K562 (cell line): ENCODE results near the gene IFI30. TPM values are rescaled to one million over a fixed set of nuclear protein-coding genes. Genes with fewer than 3 reads are reported as not detected.

Experiments
- ATAC-seq: fragments of 200-7000 bp; cut with Tn5 transposase; 3 replicates; pipeline ENCODE4 v1.9.1; 2020; ENCODE audit warnings: moderate library complexity
- BruUV-seq: library from RNA; stranded (reverse); fragments of 400-500 nt; replicated peaks from 2 replicates; lab custom pipeline; 2021; lab: Mats Ljungman, UMichigan
- CTCF ChIA-PET: fragments of 300-600 bp; formaldehyde crosslinking; extraction: SDS; loops from one replicate; lab custom pipeline; 2021; ENCODE audit warnings: low intra/inter-chr PET ratio; lab: Yijun Ruan, JAX
- POLR2A ChIA-PET: fragments of 300-600, 350-650 bp; sonication (Branson Sonifier 250); formaldehyde crosslinking; extraction: SDS; loops from one replicate; lab custom pipeline; 2021; ENCODE audit warnings: antibody characterized with exemption, inconsistent platforms; lab: Yijun Ruan, JAX
- DNase-seq, 4 experiments: peaks; one replicate each; pipeline versions ENCODE4 v3.0.0 to v3.0.0-alpha.2; 2011 to 2018; ENCODE audit warnings: low spot score in 3 of 4, mixed read lengths in 3 of 4; ENCODE audit errors: extremely low read depth in 1 of 4
- FAIRE-seq: peaks from 2 replicates; lab custom pipeline; 2011; peaks lifted over from hg19 to GRCh38; lab: Jason Lieb, UNC
- H2AFZ ChIP-seq: 2 replicates; pipeline ENCODE4 v1.6.0; 2011; ENCODE audit warnings: low read depth, low read length, control low read depth, inconsistent platforms
- H3K27ac ChIP-seq: fragments of 200-600 bp; 3 replicates; pipeline ENCODE4 v1.8.0; 2011; ENCODE audit warnings: low read depth, mild to moderate bottlenecking, control low read depth, inconsistent platforms, low read length, moderate library complexity, mixed read lengths; ENCODE audit errors: extremely low read depth
- H3K27me3 ChIP-seq, 2 experiments: fragments of 300-600 bp in 1 of 2; 2 replicates in 1 of 2; 3 replicates in 1 of 2; pipeline versions ENCODE4 v1.6.0 to v1.8.0; 2011; ENCODE audit warnings: inconsistent platforms in 2 of 2, low read length in 2 of 2, mild to moderate bottlenecking in 1 of 2, mixed read lengths in 1 of 2, moderate library complexity in 1 of 2; ENCODE audit not compliant: control insufficient read depth in 2 of 2, insufficient read depth in 2 of 2
- H3K36me3 ChIP-seq: fragments of 300-600 bp; 3 replicates; pipeline ENCODE4 v1.8.0; 2011; ENCODE audit warnings: mild to moderate bottlenecking, low read length, inconsistent platforms; ENCODE audit not compliant: control insufficient read depth, insufficient read depth
- H3K4me1 ChIP-seq, 2 experiments: fragments of 200-600 bp in 1 of 2; replicated peaks in 1 of 2; 2 replicates in 1 of 2; 3 replicates in 1 of 2; pipeline versions ENCODE4 v1.5.1 to v1.8.0; 2011; ENCODE audit warnings: inconsistent platforms in 2 of 2, low read length in 2 of 2, mild to moderate bottlenecking in 1 of 2, mixed read lengths in 1 of 2, moderate library complexity in 1 of 2; ENCODE audit not compliant: control insufficient read depth in 2 of 2, insufficient read depth in 2 of 2
- H3K4me2 ChIP-seq: 2 replicates; pipeline ENCODE4 v1.6.1; 2011; ENCODE audit warnings: low read length, control low read depth, inconsistent platforms, mixed read lengths; ENCODE audit not compliant: insufficient read depth
- H3K4me3 ChIP-seq: fragments of 200-600 bp; sonication (generic), shearing (Covaris generic); 2 replicates; pipeline ENCODE4 v1.5.1; 2016; ENCODE audit warnings: control low read depth, inconsistent platforms
- H3K79me2 ChIP-seq: fragments of 200-600 bp; 3 replicates; pipeline ENCODE4 v1.8.0; 2011; ENCODE audit warnings: low read length, inconsistent platforms; ENCODE audit not compliant: control insufficient read depth, insufficient read depth
- H3K9ac ChIP-seq, 2 experiments: 2 replicates each; pipeline versions ENCODE4 v1.6.0 to v1.6.1; 2011; ENCODE audit warnings: low read depth in 2 of 2, low read length in 2 of 2, control low read depth in 1 of 2, inconsistent platforms in 1 of 2, mild to moderate bottlenecking in 1 of 2, mixed read lengths in 1 of 2; ENCODE audit not compliant: insufficient read depth in 1 of 2
- H3K9me1 ChIP-seq: one replicate; pipeline ENCODE4 v1.6.0; 2011; ENCODE audit warnings: inconsistent platforms, mild to moderate bottlenecking, low read length, moderate library complexity; ENCODE audit not compliant: control insufficient read depth, insufficient read depth
- H3K9me3 ChIP-seq: replicated peaks from 2 replicates; pipeline ENCODE4 v1.5.1; 2011; ENCODE audit warnings: low read depth, low read length, inconsistent platforms; ENCODE audit not compliant: control insufficient read depth, insufficient read depth
- H4K20me1 ChIP-seq: replicated peaks from 2 replicates; pipeline ENCODE4 v1.6.1; 2011; ENCODE audit warnings: low read length, inconsistent platforms, mixed read lengths; ENCODE audit not compliant: control insufficient read depth, insufficient read depth
- BCOR ChIP-seq: fragments of 450-650 bp; IDR thresholded peaks from 2 replicates; pipeline ENCODE4 v1.6.1; 2016
- CREB3L1 ChIP-seq: fragments of 450-650 bp; IDR thresholded peaks from 2 replicates; pipeline ENCODE4 v1.6.1; 2014; ENCODE audit warnings: low read depth, mild to moderate bottlenecking, moderate library complexity, borderline replicate concordance
- HDAC2 ChIP-seq: fragments of 450-650 bp; IDR thresholded peaks from 2 replicates; pipeline ENCODE4 v1.6.1; 2016; ENCODE audit warnings: mild to moderate bottlenecking
- HSF4 ChIP-seq: fragments of 250-450 bp; sonication (Bioruptor Pico); IDR thresholded peaks from 2 replicates; pipeline ENCODE4 v2.1.2; 2022; ENCODE audit warnings: mild to moderate bottlenecking, moderate library complexity, borderline replicate concordance
- POLR3A ChIP-seq: IDR thresholded peaks from 2 replicates; pipeline ENCODE4 v1.6.1; 2011; ENCODE audit warnings: borderline replicate concordance, mild to moderate bottlenecking, moderate library complexity; ENCODE audit not compliant: insufficient read length, insufficient read depth; ENCODE audit errors: extremely low read depth
- PTBP1 ChIP-seq: fragments of 200-400 bp; formaldehyde crosslinking; IDR thresholded peaks from 2 replicates; pipeline ENCODE4 v1.6.1; 2017; ENCODE audit warnings: low read depth, low read length
- SP1 ChIP-seq: sonication (generic); formaldehyde crosslinking; IDR thresholded peaks from 2 replicates; pipeline ENCODE4 v1.8.1; 2022; ENCODE audit warnings: mild to moderate bottlenecking, missing genetic modification reagents
- ZBTB7A ChIP-seq: IDR thresholded peaks from 2 replicates; pipeline ENCODE4 v1.6.1; 2011; ENCODE audit warnings: low read depth, mild to moderate bottlenecking, low read length, moderate library complexity, borderline replicate concordance; ENCODE audit not compliant: control insufficient read depth
- ZNF12 ChIP-seq: sonication (generic); formaldehyde crosslinking; IDR thresholded peaks from 2 replicates; pipeline ENCODE4 v1.4.0; 2020; ENCODE audit warnings: mild to moderate bottlenecking, missing genetic modification reagents
- ZNF507 ChIP-seq: conservative IDR thresholded peaks from 2 replicates; pipeline ENCODE4 v1.6.1; 2017; ENCODE audit warnings: missing genetic modification characterization, missing compliant biosample characterization
- WGBS: fragments of 100-300 bp; shearing (Covaris generic); methylation state at CpG from one replicate; pipeline ENCODE4 v1.1.6; 2016; ENCODE audit warnings: low coverage, mixed read lengths; ENCODE audit not compliant: insufficient coverage; ENCODE audit errors: missing lambda C conversion rate; 5-methylcytosine and 5-hydroxymethylcytosine counted together
- in situ Hi-C: fragments of 300-500 bp; cut with MboI; formaldehyde crosslinking; loops from 4 replicates; pipeline ENCODE4 v1.15.0; 2018; ENCODE audit warnings: inconsistent platforms, mixed read lengths
- intact Hi-C: fragments of 100-400 bp; cut with micrococcal nuclease; formaldehyde crosslinking; loops from 2 replicates; pipeline ENCODE4 v1.14.2; 2022
- polyA plus RNA-seq, 8 experiments: library from polyadenylated mRNA; depleted of rRNA in 4 of 8; stranded (reverse) in 5 of 8; unstranded in 3 of 8; fragments of >200 nt; fragmentation: Nextera tagmentation in 2 of 8; fragmentation: Illumina TruSeq in 1 of 8; extraction: Ambion mirVana in 2 of 8; extraction: Trizol in 1 of 8; gene quantifications; 2 replicates each; pipeline versions ENCODE4 v1.2.1 to v1.2.3, GENCODE V29; 2011 to 2014; ENCODE audit warnings: inconsistent platforms in 1 of 8, missing spikeins in 1 of 8
- total RNA-seq, 7 experiments: library from RNA; depleted of rRNA in 6 of 7; stranded (reverse); fragments of >200 nt in 6 of 7; fragmentation: Illumina TruSeq in 2 of 7; extraction: Trizol in 2 of 7; gene quantifications; 2 replicates each; pipeline versions ENCODE4 v1.2.1 to v1.2.3, GENCODE V29; 2011 to 2021; ENCODE audit warnings: low replicate concordance in 1 of 7
- TF ChIP-seq, protein P1 (sequence below): fragments of 450-650 bp; IDR thresholded peaks from 2 replicates; pipeline ENCODE4 v1.6.1; 2016

Gene IFI30
- total and polyA plus RNA-seq, 9 of the 15 experiments (the other 6 are each of a cell fraction or from before 2014, with no cell fraction given): 63.7 to 430 (median 109) TPM

GRCh38 chr19:18172331-18173053 is 1.1 kb upstream of the IFI30 start (continued):
- TF ChIP-seq ZNF507: peak; percentile 84
- peak; percentile 46 for TF ChIP-seq HDAC2
- TF ChIP-seq, protein P1, sequence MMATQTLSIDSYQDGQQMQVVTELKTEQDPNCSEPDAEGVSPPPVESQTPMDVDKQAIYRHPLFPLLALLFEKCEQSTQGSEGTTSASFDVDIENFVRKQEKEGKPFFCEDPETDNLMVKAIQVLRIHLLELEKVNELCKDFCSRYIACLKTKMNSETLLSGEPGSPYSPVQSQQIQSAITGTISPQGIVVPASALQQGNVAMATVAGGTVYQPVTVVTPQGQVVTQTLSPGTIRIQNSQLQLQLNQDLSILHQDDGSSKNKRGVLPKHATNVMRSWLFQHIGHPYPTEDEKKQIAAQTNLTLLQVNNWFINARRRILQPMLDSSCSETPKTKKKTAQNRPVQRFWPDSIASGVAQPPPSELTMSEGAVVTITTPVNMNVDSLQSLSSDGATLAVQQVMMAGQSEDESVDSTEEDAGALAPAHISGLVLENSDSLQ: peak; percentile 48
- TF ChIP-seq CREB3L1: no peak
- TF ChIP-seq BCOR: peak; percentile 96
- TF ChIP-seq POLR3A: no peak
- 0 out of 2 replicates have a peak, but pooled peaks have one; percentile 31 for TF ChIP-seq PTBP1

GRCh38 chr19:18173054-18173571 is 500 bp upstream of the IFI30 start:
- POLR2A ChIA-PET: no interaction called here
- intact Hi-C loops (no loop called here), in situ Hi-C loops (no loop called here)
- Histone ChIP-seq H3K27ac (peak overlapping the region; percentile 56; the same call in 2 of the 3 replicates), H3K27me3 (no peaks in the 10 kb centered on the region), H3K9ac (peak overlapping the region in 1 of 2 experiments; percentile 97; a peak in 2 of 4 replicates), H3K9me3 (no peaks in the 10 kb centered on the region), H3K36me3 (peaks cover 51% of the 10 kb centered on the region; the same call in 2 of the 3 replicates)
- FAIRE-seq: no peak
- 0 out of 2 replicates have a peak, but pooled peaks have one; percentile 19 for TF ChIP-seq ZNF12 (CRISPR knock-in tag)
- no peak for TF ChIP-seq HSF4 (CRISPR knock-in tag)
- TF ChIP-seq SP1: 0 out of 2 replicates have a peak, but pooled peaks have one; percentile 1
- TF ChIP-seq ZBTB7A: peak; percentile 78; the same call in 1 of the 2 replicates
- TF ChIP-seq, all 486 proteins: peak for 3
- peak overlapping the region; percentile 51; the same call in 1 of the 2 replicates for H3K4me3 ChIP-seq
- WGBS: 73% methylated on average over 8 of the region's 18 CpGs
- H3K4me1 ChIP-seq: peaks cover 14 to 38% of the 10 kb centered on the region in 2 experiments
- H2AFZ ChIP-seq: peak overlapping the region; percentile 88
- CTCF ChIA-PET: no interaction called here
- DNase-seq: peak in 2 of 4 experiments; percentile 9 to 24
- no TSS peak for BruUV-seq
- 0 out of 2 replicates have a peak, but pooled peaks cover under 1% of the 10 kb centered on the region for H4K20me1 ChIP-seq
- no peak for ATAC-seq
- peak overlapping the region; percentile 88 for H3K4me2 ChIP-seq
- H3K9me1 ChIP-seq: no peaks in the 10 kb centered on the region
- peaks cover 15% of the 10 kb centered on the region for H3K79me2 ChIP-seq
